Gastroesophageal sphincter (tissue), 4 donors: ENCODE results near the gene TMEM164. TPM values are rescaled to one million over a fixed set of nuclear protein-coding genes. Genes with fewer than 3 reads are reported as not detected.

ENCODE experiments used
- ATAC-seq: fragments of 150-250 bp; one replicate; pipeline ENCODE4 v1.9.1; 2016; ENCODE audit warnings: mild to moderate bottlenecking, moderate library complexity
- H3K27ac ChIP-seq, 4 donors: fragments of 200-600 bp; sonication (generic) in 3 of 4; 1 replicate in 3 of 4; 2 replicates in 1 of 4; pipeline ENCODE4 v1.5.1; 2016 to 2019
- H3K27me3 ChIP-seq: fragments of 200-600 bp; sonication (generic); one replicate; pipeline ENCODE4 v1.5.1; 2019
- H3K36me3 ChIP-seq, 2 donors: fragments of 200-600 bp; sonication (generic); one replicate each; pipeline ENCODE4 v1.5.1; 2019; ENCODE audit warnings: control low read depth in 1 of 2
- H3K4me1 ChIP-seq, 3 donors: fragments of 200-600 bp; sonication (generic); 1 replicate in 2 of 3; 2 replicates in 1 of 3; pipeline ENCODE4 v1.5.1; 2016 to 2019; ENCODE audit warnings: control low read depth in 2 of 3
- H3K4me3 ChIP-seq, 2 donors: fragments of 200-600 bp; sonication (generic); one replicate each; pipeline ENCODE4 v1.5.1; 2019; ENCODE audit warnings: mild to moderate bottlenecking in 1 of 2, moderate library complexity in 1 of 2
- H3K9me3 ChIP-seq, 3 donors: fragments of 200-600 bp; sonication (generic); one replicate each; pipeline ENCODE4 v1.5.1; 2017 to 2019; ENCODE audit warnings: control low read depth in 2 of 3
- CTCF ChIP-seq, 4 experiments: fragments of 200-600 bp in 2 of 4; fragments of 450-650 bp in 2 of 4; sonication (generic) in 1 of 4; IDR thresholded peaks; one replicate each; pipeline ENCODE4 v1.5.1; 2017 to 2019; ENCODE audit warnings: antibody characterized with exemption in 4 of 4, mild to moderate bottlenecking in 2 of 4, moderate library complexity in 2 of 4
- EP300 ChIP-seq: sonication (generic); formaldehyde crosslinking; IDR thresholded peaks from one replicate; pipeline ENCODE4 v1.6.1; 2017; ENCODE audit warnings: antibody characterized with exemption, mild to moderate bottlenecking
- POLR2A ChIP-seq, 2 donors: fragments of 450-650 bp; IDR thresholded peaks; one replicate each; pipeline ENCODE4 v1.6.1; 2017; ENCODE audit warnings: antibody characterized with exemption in 2 of 2, mild to moderate bottlenecking in 2 of 2, moderate library complexity in 1 of 2
- POLR2AphosphoS5 ChIP-seq: sonication (generic); formaldehyde crosslinking; IDR thresholded peaks from one replicate; pipeline ENCODE4 v1.6.1; 2017; ENCODE audit warnings: antibody characterized with exemption
- whole genome bisulfite sequencing, 2 donors: methylation state at CpG; one replicate each; pipeline ENCODE4 v1.1.5; 2018; ENCODE audit warnings: low coverage in 1 of 2; 5-methylcytosine and 5-hydroxymethylcytosine counted together
- total RNA-seq, 4 donors: library from RNA; depleted of rRNA; stranded (reverse); fragments of >200 nt; gene quantifications; one replicate each; pipeline ENCODE4 v1.1.0, GENCODE V29; 2016

The TMEM164 gene
- total RNA-seq, 4 donors from 2014 or later, result 7.8 to 12.9 (median 11.7) TPM

GRCh38 chrX:110045421-110045820, 42.5 kb downstream of the TMEM164 start:
- Histone ChIP-seq H3K36me3 (no peaks in the 10 kb centered on the region), H3K4me1 (no peaks in the 10 kb centered on the region), H3K4me3 (no peak overlapping the region), H3K27ac (no peak overlapping the region), H3K9me3 (no peaks in the 10 kb centered on the region), H3K27me3 (no peaks in the 10 kb centered on the region)
- no peak for ATAC-seq
- 100% methylated on average over 1 of the region's 3 CpGs for WGBS, 2 donors
- TF ChIP-seq CTCF (IDR thresholded peaks at IDR 0.05), result no peak
- TF ChIP-seq POLR2AphosphoS5, result no peak
- TF ChIP-seq EP300, result no peak
- no peak for TF ChIP-seq POLR2A (IDR thresholded peaks at IDR 0.05)

GRCh38 chrX:110046001-110046400, 43.1 kb downstream of the TMEM164 start:
- no peaks in the 10 kb centered on the region for H3K9me3 ChIP-seq
- no peaks in the 10 kb centered on the region for H3K4me1 ChIP-seq
- no peak overlapping the region for H3K4me3 ChIP-seq
- no peaks in the 10 kb centered on the region for H3K36me3 ChIP-seq
- no peak for ATAC-seq
- no peaks in the 10 kb centered on the region for H3K27me3 ChIP-seq
- TF ChIP-seq POLR2A (IDR thresholded peaks at IDR 0.05), result no peak
- TF ChIP-seq POLR2AphosphoS5, result no peak
- TF ChIP-seq CTCF (IDR thresholded peaks at IDR 0.05), result no peak
- no peak overlapping the region for H3K27ac ChIP-seq
- 31 to 46% methylated on average over 4 of the region's 4 CpGs for WGBS, 2 donors

- 67 to 100% methylated on average over 1 of the region's 1 CpG for WGBS, 2 donors
- Histone ChIP-seq H3K4me1 (no peaks in the 10 kb centered on the region), H3K36me3 (no peaks in the 10 kb centered on the region), H3K4me3 (no peak overlapping the region), H3K9me3 (no peaks in the 10 kb centered on the region), H3K27me3 (no peaks in the 10 kb centered on the region), H3K27ac (no peak overlapping the region)
- ATAC-seq, result no peak
- TF ChIP-seq CTCF (IDR thresholded peaks at IDR 0.05), result no peak
- no peak for TF ChIP-seq POLR2AphosphoS5
- no peak for TF ChIP-seq POLR2A (IDR thresholded peaks at IDR 0.05)
- TF ChIP-seq EP300, result no peak
Measured at GRCh38 chrX:110046971-110047370, 44.1 kb downstream of the TMEM164 start.

- 17% methylated on average over 1 of the region's 1 CpG; no CpG with 5 or more reads in 1 of the 2 donors for WGBS, 2 donors
- no peaks in the 10 kb centered on the region for H3K9me3 ChIP-seq
- ATAC-seq, result no peak
- no peak overlapping the region for H3K4me3 ChIP-seq
- no peak for TF ChIP-seq CTCF (IDR thresholded peaks at IDR 0.05)
- no peak for TF ChIP-seq EP300
- TF ChIP-seq POLR2AphosphoS5, result no peak
- no peak for TF ChIP-seq POLR2A (IDR thresholded peaks at IDR 0.05)
- H3K36me3 ChIP-seq, result peaks cover 0 to 4% of the 10 kb centered on the region in 2 donors
- H3K4me1 ChIP-seq, result no peaks in the 10 kb centered on the region
- no peak overlapping the region for H3K27ac ChIP-seq
- no peaks in the 10 kb centered on the region for H3K27me3 ChIP-seq
Measured at GRCh38 chrX:110049096-110049495, 46.2 kb downstream of the TMEM164 start.

- Histone ChIP-seq H3K9me3 (no peaks in the 10 kb centered on the region), H3K4me3 (no peak overlapping the region), H3K4me1 (no peaks in the 10 kb centered on the region), H3K27ac (no peak overlapping the region), H3K36me3 (peaks cover 0 to 4% of the 10 kb centered on the region in 2 donors), H3K27me3 (no peaks in the 10 kb centered on the region)
- ATAC-seq, result no peak
- no peak for TF ChIP-seq POLR2AphosphoS5
- no peak for TF ChIP-seq CTCF (IDR thresholded peaks at IDR 0.05)
- no peak for TF ChIP-seq POLR2A (IDR thresholded peaks at IDR 0.05)
- TF ChIP-seq EP300, result no peak
- whole genome bisulfite sequencing, 2 donors, result no CpG with 5 or more reads among the region's 2 CpGs
Measured at GRCh38 chrX:110050386-110050785, 47.5 kb downstream of the TMEM164 start.
